Measurements from ENCODE around the gene STYX. TPM values are rescaled to one million over a fixed set of nuclear protein-coding genes. Genes with fewer than 3 reads are reported as not detected.

The STYX gene, protein sequence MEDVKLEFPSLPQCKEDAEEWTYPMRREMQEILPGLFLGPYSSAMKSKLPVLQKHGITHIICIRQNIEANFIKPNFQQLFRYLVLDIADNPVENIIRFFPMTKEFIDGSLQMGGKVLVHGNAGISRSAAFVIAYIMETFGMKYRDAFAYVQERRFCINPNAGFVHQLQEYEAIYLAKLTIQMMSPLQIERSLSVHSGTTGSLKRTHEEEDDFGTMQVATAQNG
- 10 to 100 TPM; 16.3 to 17.5 TPM for total RNA-seq

DNA sequence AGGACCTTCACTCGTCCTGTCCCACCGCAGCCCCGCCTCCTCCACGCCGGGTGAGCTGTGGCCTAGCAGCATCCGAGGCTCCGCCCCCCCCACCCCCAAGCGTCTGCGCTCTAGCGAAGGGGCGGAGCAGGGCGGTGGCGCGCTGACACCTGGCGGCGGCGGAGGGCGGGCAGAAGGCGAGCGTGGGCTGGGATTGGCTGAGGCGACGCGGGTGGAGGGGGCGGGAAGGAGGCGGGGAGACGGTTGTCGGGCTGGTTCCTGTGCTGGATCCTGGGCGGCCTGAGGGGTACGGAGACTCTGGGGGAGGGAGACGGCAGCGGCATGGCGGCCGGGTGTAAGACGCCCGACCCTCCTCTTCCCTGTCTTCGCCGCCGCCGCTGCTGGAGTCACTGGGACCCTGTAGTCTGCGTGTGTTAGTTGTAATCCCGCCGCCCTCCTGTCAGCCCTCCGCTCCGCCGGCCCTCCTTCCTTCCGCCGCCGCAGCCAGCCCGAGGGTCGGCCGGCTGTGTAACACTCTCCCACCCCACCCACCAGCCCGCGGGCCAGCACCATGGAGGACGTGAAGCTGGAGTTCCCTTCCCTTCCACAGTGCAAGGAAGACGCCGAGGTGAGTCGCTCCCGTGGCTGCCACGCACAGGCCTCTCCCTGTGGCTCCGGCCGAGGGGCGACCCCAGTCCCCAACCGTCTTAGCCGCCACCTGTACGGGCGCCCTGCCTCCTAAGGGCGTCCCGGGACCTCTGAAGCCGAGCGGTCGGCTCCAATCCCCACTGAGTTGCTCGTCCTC, at the start of gene STYX:
STYX (plus strand) TSS at position 242 of the 784 bp plus-strand sequence; CDS start at position 551, 309 bp downstream.
- DNase-seq: peak; percentile 99
- Mint-ChIP-seq H3K4me3 (peak within 1 kb of the TSS; percentile 93), H3K4me1 (peaks cover 31% of the 10 kb centered on the region), H3K27ac (peak within 1 kb of the TSS; percentile 90), H3K36me3 (peaks cover 29% of the 10 kb centered on the region), H3K9me3 (no peaks in the 10 kb centered on the region), H3K27me3 (no peaks in the 10 kb centered on the region)

DNA sequence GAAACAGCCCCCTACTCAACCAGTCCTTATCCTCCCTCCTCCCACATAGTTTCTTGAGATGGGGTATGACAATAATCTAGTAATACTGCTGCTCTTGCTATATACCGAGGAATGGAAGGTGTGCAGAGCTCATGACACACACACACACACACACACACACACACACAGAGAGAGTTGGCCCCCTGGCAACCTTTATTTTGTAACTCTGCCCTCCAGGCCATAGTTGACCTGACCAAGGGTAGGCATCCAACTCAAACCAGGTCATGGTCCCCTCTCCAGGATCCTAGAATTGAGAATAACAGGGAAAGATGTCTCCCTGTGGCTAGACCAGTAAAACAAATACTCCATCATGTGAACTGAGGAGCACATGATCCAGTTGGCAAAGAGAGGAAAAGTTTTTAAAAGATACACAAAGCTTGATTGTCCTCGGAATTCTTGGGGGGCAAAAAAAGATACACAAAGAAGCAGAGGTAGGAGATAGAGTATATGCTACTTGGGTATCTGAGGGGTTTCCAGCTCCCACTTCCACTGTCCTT, 45.9 kb upstream of the STYX start:
- Mint-ChIP-seq H3K4me1 (peaks cover 41% of the 10 kb centered on the region), H3K4me3 (no peak overlapping the region), H3K36me3 (peaks cover 16% of the 10 kb centered on the region), H3K9me3 (no peaks in the 10 kb centered on the region), H3K27me3 (no peaks in the 10 kb centered on the region), H3K27ac (peak overlapping the region; percentile 58)
- DNase-seq: no peak

DNA sequence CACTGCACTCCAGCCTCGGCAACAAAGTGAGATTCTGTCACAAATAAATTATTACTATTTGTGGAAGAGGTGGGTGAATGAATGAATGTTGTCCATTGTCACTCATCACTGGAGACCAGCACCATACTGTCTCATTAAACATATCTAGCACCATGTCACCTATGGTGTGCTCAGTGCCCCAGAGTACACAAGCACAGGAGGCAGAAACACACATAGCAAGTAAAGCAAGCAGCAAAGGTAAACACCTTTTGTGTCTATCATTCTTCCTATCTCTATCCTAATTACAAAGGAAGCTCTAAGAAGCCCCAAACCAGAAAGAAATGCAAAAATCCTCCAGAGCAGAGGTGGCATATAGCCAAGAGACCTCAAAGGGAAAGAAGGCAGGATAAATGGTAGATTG, 43.8 kb upstream of the STYX start:
- Mint-ChIP-seq H3K27ac (no peak overlapping the region), H3K27me3 (no peaks in the 10 kb centered on the region), H3K9me3 (no peaks in the 10 kb centered on the region), H3K4me3 (no peak overlapping the region), H3K36me3 (peaks cover 23% of the 10 kb centered on the region), H3K4me1 (peaks cover 55% of the 10 kb centered on the region)
- DNase-seq: no peak

DNA sequence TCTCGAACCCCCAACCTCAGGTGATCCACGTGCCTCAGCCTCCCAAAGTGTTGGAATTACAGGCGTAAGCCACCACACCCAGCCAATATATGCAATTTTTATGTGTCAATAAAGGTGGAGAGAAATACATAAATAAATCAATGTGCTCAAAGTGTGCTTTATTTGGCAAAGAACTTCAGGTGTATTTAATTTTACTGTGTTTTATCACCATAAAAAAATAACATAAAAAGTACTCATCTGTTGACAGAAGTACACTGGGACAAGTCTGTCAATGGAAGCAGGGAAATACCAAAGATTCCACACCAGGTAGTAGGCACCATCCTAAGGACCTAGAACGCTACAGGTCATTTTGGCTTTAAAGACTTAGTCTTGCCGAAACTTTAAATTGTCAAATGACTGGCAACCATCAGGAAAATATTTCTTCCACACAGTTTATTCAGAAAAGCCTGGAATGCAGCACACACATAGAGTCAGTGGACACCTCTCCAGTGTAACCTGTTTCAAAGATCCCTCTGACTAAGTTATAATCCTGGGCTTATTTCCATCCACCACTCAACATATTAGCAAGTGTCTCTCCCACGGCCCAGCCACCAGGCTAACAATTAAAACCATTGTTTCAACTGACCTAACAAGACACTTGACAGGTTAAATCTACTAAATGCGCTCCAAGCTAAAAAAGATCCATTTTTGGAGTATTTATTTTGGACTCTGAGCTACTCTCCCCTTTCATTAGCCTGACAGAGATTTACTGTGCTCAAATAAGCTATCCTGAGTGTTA, 38.8 kb upstream of the STYX start:
- no peak overlapping the region for H3K27ac Mint-ChIP-seq
- peak overlapping the region; percentile 18 for H3K4me3 Mint-ChIP-seq
- no peaks in the 10 kb centered on the region for H3K9me3 Mint-ChIP-seq
- DNase-seq: no peak
- H3K4me1 Mint-ChIP-seq: peaks cover 64% of the 10 kb centered on the region
- H3K27me3 Mint-ChIP-seq: no peaks in the 10 kb centered on the region
- peaks cover 43% of the 10 kb centered on the region for H3K36me3 Mint-ChIP-seq

DNA sequence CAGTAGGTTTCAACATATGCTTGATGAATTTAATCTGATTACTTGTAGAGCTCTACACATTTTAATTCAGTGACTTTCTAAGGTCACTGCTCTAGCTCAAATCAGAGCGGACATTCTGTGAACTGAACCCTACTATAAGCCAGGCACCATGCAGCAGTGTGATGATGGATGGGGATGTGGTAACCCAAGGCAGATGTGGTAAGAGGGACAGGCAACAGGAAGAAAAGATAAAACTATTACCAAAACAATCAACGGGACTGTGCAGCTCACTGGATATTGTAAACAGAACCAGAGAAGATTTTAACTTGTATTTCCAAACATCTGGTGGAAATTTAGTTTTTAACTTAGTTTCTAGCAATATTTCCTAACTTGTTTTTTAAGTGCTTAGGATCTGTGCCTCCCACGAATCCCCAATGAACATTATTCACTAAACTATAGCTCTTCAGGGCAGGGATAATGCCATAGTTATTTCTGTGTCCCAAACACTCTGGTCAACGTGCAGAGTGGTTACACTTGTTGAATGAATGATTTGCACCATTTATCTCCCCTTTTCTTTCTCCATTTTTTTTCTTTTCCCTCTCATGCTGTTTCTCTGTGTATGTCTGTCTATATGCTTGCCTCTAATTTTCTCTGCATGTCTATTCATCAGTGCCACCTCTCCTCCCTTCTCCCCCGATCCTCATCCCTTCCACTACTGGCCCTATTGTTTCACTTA, 37.6 kb upstream of the STYX start:
- Mint-ChIP-seq H3K4me3 (peak overlapping the region; percentile 67), H3K9me3 (no peaks in the 10 kb centered on the region), H3K4me1 (peaks cover 52% of the 10 kb centered on the region), H3K36me3 (peaks cover 37% of the 10 kb centered on the region), H3K27me3 (no peaks in the 10 kb centered on the region), H3K27ac (peak overlapping the region; percentile 5)
- DNase-seq: no peak

DNA sequence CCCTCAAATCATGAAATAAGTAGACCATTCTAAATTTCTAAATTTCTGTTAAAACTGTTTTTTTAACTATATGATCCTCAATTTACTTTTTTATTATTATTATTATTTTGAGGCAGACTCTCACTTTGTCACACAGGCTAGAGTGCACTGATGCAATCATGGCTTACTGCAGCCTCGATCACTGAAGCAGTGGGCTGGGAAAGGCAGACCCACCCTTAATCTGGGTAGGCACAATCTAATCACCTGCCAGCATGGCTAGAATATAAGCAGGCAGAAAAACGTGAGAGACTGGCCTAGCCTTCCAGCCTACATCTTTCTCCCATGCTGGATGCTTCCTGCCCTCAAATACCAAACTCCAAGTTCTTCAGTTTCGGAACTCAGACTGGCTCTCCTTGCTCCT, 36.9 kb upstream of the STYX start:
- H3K27ac Mint-ChIP-seq: no peak overlapping the region
- peak overlapping the region; percentile 98 for H3K4me3 Mint-ChIP-seq
- H3K4me1 Mint-ChIP-seq: peaks cover 48% of the 10 kb centered on the region
- no peaks in the 10 kb centered on the region for H3K9me3 Mint-ChIP-seq
- peaks cover 37% of the 10 kb centered on the region for H3K36me3 Mint-ChIP-seq
- no peak for DNase-seq
- H3K27me3 Mint-ChIP-seq: no peaks in the 10 kb centered on the region

DNA sequence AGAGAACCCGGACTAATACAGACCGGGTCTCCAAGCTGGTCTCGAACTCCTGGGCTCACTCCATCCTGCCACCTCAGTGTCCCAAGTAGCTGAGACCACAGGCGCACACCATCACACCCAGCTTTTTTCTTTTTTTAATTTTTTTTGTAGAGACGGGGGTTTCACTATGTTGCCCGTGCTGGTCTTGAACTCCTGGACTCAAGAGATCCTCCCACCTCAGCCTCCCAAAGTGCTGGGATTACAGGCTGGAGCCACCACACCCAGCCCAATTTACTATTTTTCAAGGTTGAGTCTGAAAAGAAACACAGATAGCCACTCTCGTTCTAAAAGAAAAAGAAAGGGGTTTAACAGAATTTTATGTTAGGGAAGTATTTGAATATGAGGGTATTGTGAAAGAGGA, 36.4 kb upstream of the STYX start:
- H3K9me3 Mint-ChIP-seq: no peaks in the 10 kb centered on the region
- peaks cover 43% of the 10 kb centered on the region for H3K4me1 Mint-ChIP-seq
- H3K4me3 Mint-ChIP-seq: peak overlapping the region; percentile 98
- peaks cover 37% of the 10 kb centered on the region for H3K36me3 Mint-ChIP-seq
- H3K27me3 Mint-ChIP-seq: no peaks in the 10 kb centered on the region
- no peak for DNase-seq
- H3K27ac Mint-ChIP-seq: peak overlapping the region; percentile 29

DNA sequence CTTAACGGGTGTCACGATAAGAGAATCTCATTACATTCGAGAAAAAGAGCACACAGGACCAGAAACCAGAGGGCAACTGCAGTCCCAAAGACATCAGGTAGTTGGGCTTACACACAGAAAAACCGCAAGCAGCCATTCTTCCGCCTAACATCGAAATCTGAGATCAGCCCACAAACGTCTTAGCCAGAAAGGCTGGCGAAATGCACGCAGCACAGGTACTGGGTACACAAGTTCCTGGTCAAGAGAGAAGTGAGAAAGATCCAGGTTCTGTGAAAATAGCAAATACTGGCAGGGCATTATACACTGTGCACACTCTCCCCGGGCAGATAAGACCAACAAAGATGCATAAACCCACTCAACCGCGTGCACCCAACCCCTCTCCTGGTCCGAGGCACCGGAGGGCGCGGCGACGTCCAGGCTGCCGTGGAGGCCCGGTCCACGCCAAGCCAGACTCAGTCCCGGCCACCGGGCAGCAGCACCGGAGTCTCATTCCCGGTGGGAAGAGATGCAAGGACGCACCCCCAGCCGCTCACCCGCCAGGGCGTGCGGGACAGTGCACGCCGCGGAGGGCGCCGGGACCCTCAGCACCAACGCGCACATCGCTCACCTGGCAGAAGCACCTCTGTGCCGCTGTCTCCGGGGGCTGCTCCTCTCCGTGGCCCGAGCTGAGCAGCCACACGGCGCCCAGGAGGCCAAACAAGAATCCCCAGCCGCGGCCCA, 35.0 kb upstream of the STYX start:
- no peaks in the 10 kb centered on the region for H3K9me3 Mint-ChIP-seq
- H3K27ac Mint-ChIP-seq: peak overlapping the region; percentile 96
- H3K27me3 Mint-ChIP-seq: no peaks in the 10 kb centered on the region
- DNase-seq: peak; percentile 62
- peaks cover 34% of the 10 kb centered on the region for H3K4me1 Mint-ChIP-seq
- peaks cover 33% of the 10 kb centered on the region for H3K36me3 Mint-ChIP-seq
- H3K4me3 Mint-ChIP-seq: peak overlapping the region; percentile 98

DNA sequence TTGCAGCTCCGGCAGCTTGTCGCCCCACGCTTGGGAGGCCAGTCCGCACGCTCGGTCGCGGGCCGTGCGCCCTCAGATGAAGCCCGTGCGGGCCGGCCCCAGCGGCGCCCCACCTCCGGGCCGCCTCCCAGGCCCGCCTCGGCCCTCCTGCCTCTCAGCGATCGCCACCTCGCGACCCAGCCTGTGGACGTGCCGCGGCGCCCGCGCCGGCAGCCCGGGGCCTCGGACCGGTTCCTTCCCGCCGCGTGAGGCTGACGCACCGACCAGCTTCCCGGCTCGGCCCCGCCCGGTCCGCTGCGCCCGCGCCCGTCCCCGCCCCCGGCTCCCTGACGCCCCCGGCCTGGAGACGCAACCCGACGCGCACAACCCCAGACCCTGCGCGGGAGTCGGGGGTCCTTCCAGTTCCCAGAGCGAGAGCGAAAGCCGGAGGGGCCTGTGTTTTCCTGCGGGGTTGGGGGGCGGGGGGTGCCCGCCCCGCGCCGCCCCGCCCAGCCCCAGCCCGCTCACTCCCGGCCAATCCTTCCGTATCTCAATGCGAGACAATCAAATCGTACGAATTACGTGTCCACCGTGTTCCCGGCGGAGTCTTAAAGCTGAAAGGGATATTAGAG, 34.4 kb upstream of the STYX start, which contains the start of gene ERO1A:
ERO1A (minus strand) TSS at position 78 of the 611 bp plus-strand sequence; CDS start at position 1, 77 bp downstream.
- DNase-seq: peak; percentile 77
- Mint-ChIP-seq H3K36me3 (peaks cover 29% of the 10 kb centered on the region), H3K9me3 (no peaks in the 10 kb centered on the region), H3K27me3 (no peaks in the 10 kb centered on the region), H3K4me3 (peak within 1 kb of the TSS; percentile 98), H3K27ac (peak within 1 kb of the TSS; percentile 96), H3K4me1 (peaks cover 32% of the 10 kb centered on the region)

DNA sequence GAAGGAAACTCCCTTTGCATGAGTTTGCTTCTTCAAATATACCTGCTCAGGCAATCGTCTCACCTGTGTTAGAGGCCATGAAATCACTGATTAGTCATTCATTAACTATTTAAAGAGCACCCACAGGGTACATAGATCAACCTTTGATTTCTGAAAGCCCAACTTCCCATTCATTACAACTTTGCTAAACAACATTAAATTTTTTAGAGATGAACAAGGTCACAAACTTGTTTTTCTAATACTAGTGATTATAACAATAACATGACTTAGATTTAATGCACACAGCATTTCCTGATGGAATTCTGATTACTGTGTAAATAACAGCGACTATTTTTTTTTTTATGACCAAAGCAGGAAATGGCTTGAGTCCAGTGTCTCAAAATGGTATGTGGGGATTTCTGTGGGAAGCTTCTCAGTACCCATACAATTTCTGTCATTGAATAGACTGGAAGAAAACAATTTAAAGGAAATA, 29.2 kb upstream of the STYX start:
- no peak for DNase-seq
- H3K36me3 Mint-ChIP-seq: no peaks in the 10 kb centered on the region
- no peaks in the 10 kb centered on the region for H3K27me3 Mint-ChIP-seq
- H3K27ac Mint-ChIP-seq: no peak overlapping the region
- H3K4me1 Mint-ChIP-seq: peaks cover 10% of the 10 kb centered on the region
- H3K9me3 Mint-ChIP-seq: no peaks in the 10 kb centered on the region
- no peak overlapping the region for H3K4me3 Mint-ChIP-seq

DNA sequence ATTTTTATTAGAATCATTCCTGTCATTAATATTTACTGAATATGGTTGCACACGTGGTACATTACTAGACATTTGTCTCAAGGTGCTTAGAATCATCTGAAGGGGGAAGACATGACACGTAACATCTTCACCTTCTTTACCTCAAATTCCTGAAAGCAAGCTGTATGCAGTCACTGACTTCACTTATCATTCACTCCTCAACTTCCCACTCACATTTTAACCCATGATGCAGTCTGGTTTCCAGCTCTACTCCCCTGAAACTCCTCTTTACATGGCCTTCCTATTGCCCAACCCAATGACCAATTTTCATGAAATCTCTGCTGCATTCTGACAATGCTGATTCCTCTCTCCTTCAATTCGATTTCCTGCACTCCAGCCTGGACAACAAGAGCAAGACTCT, 28.7 kb upstream of the STYX start:
- H3K9me3 Mint-ChIP-seq: peaks cover 1% of the 10 kb centered on the region
- H3K4me3 Mint-ChIP-seq: no peak overlapping the region
- H3K27ac Mint-ChIP-seq: no peak overlapping the region
- peaks cover 14% of the 10 kb centered on the region for H3K4me1 Mint-ChIP-seq
- DNase-seq: no peak
- no peaks in the 10 kb centered on the region for H3K36me3 Mint-ChIP-seq
- H3K27me3 Mint-ChIP-seq: no peaks in the 10 kb centered on the region

DNA sequence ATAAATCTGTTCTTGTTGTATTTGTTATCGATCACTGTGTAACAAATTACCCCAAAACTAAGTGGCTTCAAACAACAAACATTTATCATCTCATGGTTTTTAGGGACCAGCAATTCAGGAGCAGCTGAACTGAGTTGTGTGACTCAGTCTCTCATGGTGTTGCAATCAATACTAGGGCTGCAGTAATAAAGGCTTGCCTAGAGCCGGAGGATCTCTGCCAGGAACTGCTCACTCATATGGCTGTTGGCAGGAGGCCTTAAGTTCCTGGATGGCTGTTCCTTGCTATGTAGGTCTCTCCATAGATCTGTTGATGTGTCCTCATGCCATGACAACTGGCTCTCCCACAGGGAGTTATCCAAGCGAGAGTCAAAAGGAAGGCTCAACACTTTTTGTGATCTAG, 26.7 kb upstream of the STYX start:
- peaks cover 23% of the 10 kb centered on the region for H3K4me1 Mint-ChIP-seq
- H3K27ac Mint-ChIP-seq: no peak overlapping the region
- no peak overlapping the region for H3K4me3 Mint-ChIP-seq
- H3K27me3 Mint-ChIP-seq: no peaks in the 10 kb centered on the region
- H3K9me3 Mint-ChIP-seq: peaks cover 1% of the 10 kb centered on the region
- DNase-seq: no peak
- peaks cover 11% of the 10 kb centered on the region for H3K36me3 Mint-ChIP-seq

DNA sequence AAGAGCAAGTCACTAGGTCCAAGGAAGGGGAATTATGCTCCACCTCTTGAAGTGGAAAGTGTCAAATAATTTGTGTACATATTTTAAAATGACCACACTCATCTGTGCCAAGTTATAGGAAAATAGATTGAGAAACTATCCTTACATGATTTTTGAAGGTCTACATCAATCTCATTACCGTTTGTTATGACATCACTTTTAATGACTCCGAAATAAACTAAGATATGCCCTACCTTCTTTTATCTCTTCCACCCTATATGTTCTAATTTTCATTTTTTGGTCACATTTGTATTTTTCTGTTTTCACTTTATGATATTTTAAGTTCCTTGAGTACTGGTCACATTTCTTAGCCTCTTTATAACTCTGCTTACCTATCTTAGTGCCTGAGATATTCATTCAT, 26.3 kb upstream of the STYX start:
- Mint-ChIP-seq H3K36me3 (peaks cover 15% of the 10 kb centered on the region), H3K27me3 (no peaks in the 10 kb centered on the region), H3K4me3 (no peak overlapping the region), H3K27ac (no peak overlapping the region), H3K4me1 (peaks cover 28% of the 10 kb centered on the region), H3K9me3 (peaks cover 1% of the 10 kb centered on the region)
- no peak for DNase-seq

Data from activated naive CD8-positive, alpha-beta T cell treated with anti-CD3 and anti-CD28 coated beads for 36 hours (primary cell).